Fibroblast of skin of back (primary cell): ENCODE measurements around the gene IL6R.

ENCODE experiments used
- DNase-seq: peaks from one replicate; pipeline ENCODE4 v3.0.0-alpha.2; 2013

Gene IL6R

DNA sequence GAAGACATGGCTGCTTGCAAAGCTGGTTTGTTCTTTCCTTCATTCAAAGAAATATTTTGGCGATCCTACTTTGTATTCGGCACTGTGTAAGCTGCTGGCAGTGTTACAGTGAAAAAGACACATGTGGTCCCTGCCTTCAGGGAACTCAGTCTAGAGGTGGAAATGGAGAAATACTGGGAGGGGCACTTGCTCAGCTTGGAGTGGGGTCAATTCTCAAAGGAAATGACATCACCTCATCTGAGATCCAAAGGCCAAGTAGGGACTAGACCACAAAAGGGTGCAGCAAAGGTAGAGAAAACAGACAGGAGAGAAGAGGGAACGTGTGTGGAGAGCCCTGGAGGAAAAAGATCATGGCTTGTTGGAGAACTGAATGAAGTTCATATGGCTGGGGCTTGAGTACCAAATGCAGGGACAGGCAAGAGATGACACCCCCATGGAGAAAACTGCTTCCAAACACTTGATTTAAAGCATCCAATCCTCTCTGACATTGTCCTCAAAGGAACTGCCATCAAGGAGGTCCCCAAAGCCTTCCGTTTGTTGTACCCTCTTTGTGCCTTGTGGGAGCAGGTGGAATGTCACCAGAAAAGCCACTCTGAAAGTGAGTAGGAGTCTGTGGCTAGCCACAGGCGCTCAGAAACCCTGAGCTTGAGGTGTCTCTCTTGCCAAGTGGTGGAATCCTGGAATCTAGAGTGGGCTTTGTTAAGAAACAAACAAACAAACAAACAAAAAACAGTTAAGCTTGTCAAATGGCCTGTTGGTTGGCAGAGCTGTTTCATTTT lies 48.6 kb downstream of the IL6R start:
- DNase-seq = peak; percentile 52

DNA sequence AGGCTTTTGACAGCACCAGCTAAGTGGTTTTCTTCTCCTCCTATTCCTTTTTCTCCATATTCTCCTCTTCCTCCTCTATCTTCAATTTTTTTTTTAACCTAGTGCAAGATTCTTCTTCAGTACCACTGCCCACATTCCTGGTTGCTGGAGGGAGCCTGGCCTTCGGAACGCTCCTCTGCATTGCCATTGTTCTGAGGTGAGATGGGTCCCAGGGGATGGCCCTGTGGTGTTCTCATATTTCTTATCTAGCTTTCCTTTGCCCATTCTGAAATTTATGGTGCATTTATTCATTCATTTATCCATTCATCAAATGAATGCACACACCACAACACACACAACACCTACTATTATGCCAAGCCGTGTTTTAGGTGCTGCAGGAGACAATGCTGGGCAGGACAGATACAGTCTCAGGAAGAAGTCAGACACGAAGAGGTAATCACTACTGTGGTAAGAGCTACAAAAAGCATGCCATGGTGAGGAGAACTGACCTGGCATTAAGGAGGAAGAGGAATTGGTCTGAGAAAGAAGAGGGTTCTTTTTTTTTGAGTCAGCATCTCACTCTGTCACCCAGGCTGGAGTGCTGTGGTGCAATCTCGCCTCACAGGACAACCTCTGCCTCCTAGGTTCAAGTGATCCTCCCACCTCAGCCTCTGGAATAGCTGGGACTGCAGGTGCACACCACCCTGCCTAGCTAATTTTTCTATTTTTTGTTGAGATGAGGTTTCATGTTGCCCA lies 49.4 kb downstream of the IL6R start:
- DNase-seq = no peak

DNA sequence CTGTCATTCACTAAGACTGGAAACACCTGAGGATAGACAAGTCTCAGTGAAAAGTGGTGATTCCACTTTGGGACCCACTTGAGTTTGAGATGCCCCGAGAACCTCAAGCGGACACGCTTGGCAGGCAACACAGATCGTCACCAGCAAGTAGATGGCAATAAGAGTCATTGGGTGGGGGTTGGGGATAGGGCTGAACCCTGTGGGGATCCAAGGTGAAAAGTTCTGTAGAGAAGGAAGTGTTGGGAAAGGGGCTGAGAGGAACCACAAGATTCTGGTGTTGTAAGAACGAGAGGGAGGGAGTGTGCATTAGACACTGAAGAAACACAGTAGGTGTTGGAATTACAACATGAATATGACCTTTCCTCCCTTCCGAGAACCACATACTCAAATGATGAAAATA lies 51.5 kb downstream of the IL6R start:
- DNase-seq = no peak

DNA sequence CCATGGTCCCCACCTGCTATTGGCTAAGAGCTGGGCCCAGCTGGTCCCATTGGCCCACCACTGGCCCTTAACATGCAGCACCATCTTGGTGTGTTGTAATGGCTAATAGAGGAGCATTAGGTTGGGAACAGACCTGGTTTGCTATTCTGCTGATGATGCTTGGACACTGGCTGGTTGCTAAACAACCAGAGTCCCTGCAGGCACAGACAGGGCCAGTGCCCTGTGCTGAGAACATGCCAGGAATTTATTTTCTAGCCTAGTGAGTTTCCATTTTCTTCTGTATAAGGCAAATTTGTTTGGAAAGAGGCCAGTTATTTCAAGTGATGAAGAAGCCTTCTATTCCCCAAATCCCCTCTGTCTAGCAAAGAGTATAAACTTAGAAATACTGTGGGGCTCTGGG lies 53.9 kb downstream of the IL6R start:
- no peak for DNase-seq

DNA sequence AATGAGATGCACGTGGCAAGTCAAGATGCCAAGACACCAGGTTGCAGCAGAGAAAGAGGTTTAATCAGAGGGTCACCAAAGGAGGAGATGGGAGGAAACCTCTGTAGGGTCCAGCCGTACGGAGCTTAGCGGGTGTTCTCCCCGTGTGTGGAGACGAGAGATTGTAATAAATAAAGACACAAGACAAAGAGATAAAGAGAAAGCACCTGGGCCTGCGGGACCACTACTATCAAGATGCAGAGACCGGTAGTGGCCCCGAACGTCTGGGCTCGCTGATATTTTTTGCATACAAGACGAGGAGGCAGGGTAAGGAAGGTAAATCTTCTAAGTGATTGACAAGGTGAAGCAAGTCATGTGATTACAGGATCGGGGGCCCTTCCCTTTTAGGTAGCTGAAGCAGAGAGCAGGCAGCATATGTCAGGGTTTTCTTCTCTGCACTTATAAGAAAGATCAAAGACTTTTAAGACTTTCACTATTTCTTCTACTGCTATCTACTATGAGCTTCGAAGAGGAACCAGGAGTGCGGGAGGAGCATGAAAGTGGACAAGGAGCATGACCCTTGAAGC lies 55.6 kb downstream of the IL6R start:
- DNase-seq = no peak

DNA sequence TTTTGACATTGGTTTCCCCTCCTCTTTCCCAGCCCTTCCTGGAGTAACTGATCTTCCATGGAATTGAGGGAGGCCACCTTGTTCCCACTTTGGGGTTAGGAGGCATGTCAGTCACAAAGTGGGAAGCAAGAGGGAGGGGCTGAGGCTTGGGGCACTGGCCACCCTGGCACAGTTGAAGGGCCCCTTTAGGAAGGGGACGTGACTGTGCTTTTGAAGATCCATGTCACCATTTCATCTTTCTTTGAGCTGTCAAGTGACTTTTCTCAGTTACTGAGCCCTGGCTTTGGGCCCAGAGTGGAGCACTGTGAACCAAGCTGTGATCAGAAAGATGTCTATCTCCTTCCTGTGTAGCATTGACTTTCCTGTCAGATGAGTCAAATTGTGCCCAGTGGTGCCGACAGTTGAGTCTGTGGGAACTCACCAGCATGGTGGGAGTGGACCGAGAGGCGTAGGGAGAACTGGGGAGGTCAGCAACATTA lies 58.4 kb downstream of the IL6R start:
- DNase-seq = peak; percentile 36

DNA sequence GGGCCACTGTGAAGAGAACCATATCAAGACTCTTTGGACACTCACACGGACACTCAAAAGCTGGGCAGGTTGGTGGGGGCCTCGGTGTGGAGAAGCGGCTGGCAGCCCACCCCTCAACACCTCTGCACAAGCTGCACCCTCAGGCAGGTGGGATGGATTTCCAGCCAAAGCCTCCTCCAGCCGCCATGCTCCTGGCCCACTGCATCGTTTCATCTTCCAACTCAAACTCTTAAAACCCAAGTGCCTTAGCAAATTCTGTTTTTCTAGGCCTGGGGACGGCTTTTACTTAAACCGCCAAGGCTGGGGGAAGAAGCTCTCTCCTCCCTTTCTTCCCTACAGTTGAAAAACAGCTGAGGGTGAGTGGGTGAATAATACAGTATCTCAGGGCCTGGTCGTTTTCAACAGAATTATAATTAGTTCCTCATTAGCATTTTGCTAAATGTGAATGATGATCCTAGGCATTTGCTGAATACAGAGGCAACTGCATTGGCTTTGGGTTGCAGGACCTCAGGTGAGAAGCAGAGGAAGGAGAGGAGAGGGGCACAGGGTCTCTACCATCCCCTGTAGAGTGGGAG lies 60.6 kb downstream of the IL6R start:
- no peak for DNase-seq

DNA sequence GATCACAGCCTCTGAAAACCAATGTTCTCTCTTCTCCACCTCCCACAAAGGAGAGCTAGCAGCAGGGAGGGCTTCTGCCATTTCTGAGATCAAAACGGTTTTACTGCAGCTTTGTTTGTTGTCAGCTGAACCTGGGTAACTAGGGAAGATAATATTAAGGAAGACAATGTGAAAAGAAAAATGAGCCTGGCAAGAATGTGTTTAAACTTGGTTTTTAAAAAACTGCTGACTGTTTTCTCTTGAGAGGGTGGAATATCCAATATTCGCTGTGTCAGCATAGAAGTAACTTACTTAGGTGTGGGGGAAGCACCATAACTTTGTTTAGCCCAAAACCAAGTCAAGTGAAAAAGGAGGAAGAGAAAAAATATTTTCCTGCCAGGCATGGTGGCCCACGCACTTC lies 61.1 kb downstream of the IL6R start:
- DNase-seq = no peak

DNA sequence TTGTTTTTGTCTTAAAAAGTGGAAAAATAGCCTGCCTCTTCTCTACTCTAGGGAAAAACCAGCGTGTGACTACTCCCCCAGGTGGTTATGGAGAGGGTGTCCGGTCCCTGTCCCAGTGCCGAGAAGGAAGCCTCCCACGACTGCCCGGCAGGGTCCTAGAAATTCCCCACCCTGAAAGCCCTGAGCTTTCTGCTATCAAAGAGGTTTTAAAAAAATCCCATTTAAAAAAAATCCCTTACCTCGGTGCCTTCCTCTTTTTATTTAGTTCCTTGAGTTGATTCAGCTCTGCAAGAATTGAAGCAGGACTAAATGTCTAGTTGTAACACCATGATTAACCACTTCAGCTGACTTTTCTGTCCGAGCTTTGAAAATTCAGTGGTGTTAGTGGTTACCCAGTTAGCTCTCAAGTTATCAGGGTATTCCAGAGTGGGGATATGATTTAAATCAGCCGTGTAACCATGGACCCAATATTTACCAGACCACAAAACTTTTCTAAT lies 61.8 kb downstream of the IL6R start:
- DNase-seq = no peak

DNA sequence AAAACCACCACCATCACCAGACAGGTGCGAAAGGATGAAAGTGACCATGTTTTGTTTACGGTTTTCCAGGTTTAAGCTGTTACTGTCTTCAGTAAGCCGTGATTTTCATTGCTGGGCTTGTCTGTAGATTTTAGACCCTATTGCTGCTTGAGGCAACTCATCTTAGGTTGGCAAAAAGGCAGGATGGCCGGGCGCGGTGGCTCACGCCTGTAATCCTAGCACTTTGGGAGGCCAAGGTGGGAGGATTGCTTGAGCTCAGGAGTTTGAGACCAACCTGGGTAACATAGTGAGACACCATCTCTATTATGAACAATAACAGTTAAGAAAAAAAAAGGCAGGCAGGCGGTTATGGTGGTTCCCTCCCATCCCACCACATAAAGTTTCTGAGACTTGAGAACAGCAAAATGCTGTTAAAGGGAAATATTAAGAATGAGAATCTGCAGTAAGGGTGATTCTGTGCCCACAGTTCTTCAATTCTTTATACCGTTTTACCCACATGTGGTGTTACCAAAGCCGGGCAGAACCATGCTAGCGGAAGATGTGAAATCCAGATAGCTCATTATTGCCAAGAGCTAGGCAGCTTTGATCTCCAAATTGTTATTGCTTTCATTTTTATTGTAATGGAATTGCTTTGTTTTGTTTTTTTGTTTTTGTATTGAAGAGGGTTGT lies 62.4 kb downstream of the IL6R start:
- no peak for DNase-seq

DNA sequence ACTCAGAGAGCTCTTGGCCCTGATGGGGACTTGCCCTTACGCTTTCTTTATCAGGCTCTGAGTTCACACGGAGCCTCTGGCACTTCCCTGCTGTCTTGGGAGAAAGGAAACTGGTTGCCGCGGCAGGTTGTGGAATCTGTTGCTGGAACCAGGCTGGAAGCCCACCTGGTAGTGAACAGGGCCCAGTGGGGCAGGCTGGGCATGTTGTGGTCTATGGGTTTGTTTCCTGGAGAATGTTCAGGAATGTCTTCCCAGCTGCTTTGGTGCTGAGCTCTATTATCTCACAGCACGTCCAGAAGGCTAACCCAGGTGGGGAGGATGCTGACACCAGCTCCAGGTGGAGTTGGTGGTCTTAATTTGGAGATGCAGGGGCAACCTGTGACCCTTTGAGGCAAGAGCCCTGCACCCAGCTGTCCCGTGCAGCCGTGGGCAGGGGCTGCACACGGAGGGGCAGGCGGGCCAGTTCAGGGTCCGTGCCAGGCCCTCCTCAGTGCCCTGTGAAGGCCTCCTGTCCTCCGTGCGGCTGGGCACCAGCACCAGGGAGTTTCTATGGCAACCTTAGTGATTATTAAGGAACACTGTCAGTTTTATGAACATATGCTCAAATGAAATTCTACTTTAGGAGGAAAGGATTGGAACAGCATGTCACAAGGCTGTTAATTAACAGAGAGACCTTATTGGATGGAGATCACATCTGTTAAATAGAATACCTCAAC lies 63.5 kb downstream of the IL6R start:
- no peak for DNase-seq

DNA sequence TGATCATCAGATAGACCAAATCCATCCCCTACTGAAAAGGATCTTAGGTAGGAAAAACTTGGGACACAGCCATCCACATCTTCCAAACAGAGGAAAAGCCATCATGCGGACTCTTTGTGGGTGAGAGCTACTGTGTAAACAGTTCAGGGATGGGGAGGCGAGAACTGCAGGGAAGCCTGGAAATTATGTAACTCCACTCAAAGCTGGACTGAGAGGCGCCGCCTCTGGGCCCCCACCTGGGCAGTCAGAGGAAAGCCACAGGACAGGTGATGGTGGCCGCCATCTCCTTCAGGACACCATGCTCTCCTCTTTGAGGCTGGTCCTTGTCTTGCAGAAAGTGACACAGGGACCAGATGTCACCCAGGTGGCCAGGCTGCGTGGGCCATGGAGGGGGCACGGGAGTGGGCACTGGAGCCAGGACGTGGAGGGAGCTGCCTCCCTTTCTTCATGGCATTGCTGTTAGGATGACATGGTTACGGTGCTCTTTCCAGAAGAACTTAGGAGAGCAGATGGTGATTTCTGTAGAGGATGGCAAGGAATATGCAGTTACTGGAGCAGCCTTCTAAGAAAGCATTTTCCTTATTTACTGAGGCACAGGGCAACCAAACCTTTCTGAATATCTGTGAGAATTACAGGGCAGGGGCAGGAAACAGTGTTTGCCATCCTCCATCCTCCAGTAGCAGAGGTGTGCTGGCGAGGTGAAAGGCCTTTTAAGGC lies 64.9 kb downstream of the IL6R start:
- no peak for DNase-seq

DNA sequence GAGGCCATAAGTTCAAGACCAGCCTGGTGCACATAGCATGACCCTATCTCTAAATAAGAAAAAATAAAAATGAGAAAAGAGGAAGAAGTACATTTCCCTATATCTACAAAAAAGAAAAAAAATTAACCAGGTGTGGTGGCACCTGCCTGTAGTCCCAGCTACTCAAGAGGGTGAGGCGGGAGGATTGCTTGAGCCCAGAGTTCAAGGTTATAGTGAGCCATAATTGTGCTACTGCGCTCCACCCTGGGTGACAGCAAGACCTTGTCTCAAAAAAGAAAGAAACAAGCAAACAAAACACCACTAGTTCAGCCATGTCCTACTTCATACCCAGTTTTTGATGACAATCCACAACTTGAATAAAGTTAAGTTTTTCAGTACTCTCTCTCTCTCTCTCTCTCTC lies 66.2 kb downstream of the IL6R start:
- DNase-seq = no peak

DNA sequence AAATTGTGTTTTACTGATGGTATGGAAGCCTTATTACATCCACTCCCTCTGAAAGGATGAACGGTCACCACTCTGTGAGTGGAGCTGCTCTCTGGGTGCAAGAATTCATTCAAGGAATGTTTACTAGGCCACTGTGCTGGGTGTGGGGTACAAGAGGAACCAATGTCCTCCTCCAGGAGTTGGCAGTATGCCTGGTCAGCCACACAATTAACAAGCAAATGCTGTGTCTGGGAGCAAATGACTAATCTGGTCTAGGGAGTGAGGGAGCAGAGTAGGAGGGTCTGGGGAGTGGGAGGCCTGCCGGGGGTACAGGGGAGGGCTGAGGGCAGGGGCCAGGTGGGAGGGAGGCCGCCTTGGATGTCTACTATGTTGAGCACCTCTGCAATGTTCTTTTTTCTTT lies 69.7 kb downstream of the IL6R start:
- peak; percentile 89 for DNase-seq

DNA sequence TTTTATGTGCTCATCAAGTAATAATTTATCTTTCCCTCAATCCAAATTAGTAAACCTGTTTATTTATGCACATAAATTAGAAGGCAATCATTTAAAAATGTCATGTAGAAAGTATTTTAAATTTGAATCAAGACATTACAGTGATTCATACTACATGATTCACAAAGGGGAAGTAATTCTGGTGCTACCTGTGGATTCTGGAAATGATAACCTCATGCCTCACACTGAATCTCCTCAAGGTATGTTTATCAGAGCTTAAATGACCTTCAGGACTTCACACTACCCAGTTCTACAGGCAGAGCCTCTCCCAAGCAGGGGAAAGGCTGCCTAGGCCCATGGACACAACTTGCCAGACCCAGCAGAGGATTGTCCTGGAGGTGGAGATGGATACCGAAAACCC lies 71.6 kb downstream of the IL6R start:
- DNase-seq = no peak

DNA sequence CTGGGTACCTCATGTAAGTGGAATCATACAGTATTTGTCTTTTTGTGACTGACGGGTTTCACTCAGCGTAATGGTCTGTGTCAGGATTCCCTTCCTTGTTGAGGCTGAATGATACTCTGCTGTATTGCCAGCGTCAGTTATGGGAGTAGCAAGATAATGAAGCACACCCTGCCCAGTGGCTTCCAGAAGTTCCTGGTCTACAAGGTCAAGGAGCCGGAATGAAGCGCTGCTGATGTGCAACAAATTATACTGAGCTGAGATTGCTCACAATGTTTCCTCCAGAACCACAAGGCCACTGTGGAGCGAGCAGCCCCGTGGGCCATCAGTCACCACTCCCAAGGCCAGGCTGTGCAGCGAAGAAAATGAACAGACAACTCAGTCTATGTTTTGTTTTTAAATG lies 72.9 kb downstream of the IL6R start:
- DNase-seq = no peak

DNA sequence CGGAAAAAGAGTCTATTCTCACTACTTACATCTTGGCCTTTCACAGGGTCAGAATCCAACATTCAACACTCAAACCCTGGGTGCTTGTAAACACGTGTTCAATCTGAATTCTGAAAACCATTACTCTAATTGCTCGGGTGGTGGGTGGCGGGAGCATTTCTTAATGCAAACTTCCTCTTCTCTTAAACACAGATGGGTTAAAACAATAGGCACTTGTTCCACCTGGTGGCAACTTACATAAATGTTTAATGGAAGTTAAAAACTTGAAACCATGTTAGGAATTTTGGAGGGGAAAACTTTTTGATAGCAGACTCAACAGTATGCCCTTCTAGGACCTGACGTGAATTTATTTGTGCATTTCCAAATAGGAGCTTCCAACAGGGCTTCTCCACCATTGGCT lies 73.5 kb downstream of the IL6R start:
- DNase-seq = peak; percentile 21

DNA sequence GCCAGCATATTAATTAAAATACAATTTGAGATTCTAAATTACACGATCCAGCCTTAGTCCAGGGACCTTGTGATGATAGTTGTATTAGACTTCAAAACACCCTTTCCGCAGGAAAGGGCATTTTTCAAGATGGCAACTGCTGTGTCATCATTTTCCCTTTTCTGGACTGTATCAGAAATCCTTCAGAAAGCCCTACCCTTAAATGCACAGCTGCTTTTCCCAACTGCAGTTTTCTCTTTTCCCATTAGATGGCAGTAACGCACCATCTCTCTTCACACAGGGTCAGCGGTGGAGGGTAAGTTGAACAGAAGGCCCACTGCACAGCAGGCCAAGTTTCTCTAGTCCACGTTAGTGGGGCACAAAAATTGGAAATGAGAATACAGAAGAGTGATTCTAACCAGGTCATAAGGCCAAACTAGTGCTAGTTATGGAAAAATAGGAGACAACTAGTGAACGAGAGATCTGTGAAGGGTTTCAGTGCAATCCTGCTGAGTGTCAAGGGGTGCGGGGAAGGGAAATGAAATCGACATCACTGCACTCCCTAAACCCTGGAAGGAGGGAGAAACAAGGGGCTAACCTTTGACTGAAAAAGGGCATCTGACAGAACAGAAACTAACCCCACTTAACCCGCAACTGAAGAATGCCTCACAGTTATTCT lies 74.8 kb downstream of the IL6R start:
- peak; percentile 88 for DNase-seq

DNA sequence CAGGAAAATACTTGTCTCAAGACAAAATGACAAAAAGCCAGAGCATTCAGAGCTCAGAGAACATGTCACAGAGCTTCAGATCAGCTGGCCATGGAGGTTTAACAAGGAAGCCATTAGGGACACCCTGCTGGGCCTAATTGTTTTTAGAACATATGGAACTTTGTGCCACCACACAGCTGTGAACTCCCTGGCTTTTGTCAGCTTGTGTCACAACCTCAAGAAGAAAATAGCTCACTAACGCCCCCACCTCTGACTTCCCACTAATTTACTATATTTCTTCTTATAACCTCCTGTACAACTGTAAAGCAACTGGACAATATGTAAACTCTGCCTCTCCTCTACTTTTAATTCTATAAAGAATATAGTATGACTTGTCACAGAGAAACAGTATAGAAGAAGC lies 75.9 kb downstream of the IL6R start:
- DNase-seq = no peak

DNA sequence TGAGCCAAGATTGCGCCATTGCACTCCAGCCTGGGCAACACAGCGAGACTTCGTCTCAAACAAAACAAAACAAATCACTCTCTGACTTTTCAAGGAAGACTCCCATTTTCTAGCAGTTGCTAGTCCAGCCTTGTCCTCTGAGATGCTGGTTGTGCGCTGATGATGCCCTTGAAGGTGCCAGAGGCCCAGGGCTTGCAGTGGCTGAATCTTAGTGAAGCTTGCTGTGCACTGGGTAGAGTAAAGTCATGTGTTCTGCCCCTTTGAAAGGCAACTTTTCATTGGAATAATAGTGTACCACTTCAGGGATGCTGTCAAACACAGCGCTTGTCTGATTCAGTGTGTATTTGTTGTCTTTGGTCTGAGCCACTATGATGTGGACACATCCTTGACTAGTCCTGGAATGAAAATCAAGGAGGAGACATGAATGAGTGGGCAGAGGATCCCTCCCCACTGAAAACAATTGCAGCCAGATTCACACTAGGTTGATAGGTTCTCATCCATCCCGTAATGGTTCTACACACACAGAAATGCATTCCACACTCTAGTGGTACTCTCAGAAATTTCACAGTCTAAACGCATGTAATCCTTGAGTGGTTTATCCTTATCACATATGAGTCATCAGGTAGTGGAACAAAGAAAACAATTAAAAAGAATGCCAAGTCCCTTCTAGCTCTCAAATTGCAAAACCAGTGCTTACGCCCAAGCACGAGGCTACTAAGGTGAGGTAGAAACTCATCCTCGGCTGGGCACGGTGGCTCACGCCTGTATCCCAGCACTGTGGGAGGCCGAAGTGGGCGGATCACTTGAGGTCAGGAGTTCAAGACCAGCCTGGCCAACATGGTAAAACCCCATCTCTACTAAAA lies 79.0 kb downstream of the IL6R start:
- DNase-seq = peak; percentile 33
